ENCODE data around the gene PPP1R14D.
A peak's percentile ranks its signal among the peaks of the same experiment; 100 is the strongest.
"Not testable (repeated sequence)": the region's sequence is repeated elsewhere in the genome, so short reads cannot be mapped to it uniquely, and the experiment has no call there.

PPP1R14D gene

GRCh38 chr15:40828447-40829036, at the start of gene PPP1R14D:
TSS of gene PPP1R14D (minus strand) at chr15:40828708. CDS start at chr15:40828641, 67 bp downstream.
- no peak for DNase-seq (ENCODE audit: low spot score)

GRCh38 chr15:40877694-40878093, 49.2 kb upstream of the PPP1R14D start:
- DNase-seq (ENCODE audit: low spot score) = no peak

- DNase-seq (ENCODE audit: low spot score) = no peak
These were observed 47.7 kb upstream of the PPP1R14D start for GRCh38 chr15:40875991-40876730.

GRCh38 chr15:40873694-40874561, 45.4 kb upstream of the PPP1R14D start, which contains the start of gene RHOV:
TSS of gene RHOV (minus strand) at chr15:40874234. CDS start at chr15:40874139, 95 bp downstream.
- DNase-seq (ENCODE audit: low spot score) = peak; percentile 29

- DNase-seq (ENCODE audit: low spot score) = no peak
These were observed 44.5 kb upstream of the PPP1R14D start for GRCh38 chr15:40872791-40873693.

GRCh38 chr15:40871749-40872617, 43.5 kb upstream of the PPP1R14D start:
- DNase-seq (ENCODE audit: low spot score) = no peak

GRCh38 chr15:40870716-40871115, 42.2 kb upstream of the PPP1R14D start:
- no peak for DNase-seq (ENCODE audit: low spot score)

- no peak for DNase-seq (ENCODE audit: low spot score)
These were observed 41.2 kb upstream of the PPP1R14D start for GRCh38 chr15:40869686-40870085.

- no peak for DNase-seq (ENCODE audit: low spot score)
These were observed 38.7 kb upstream of the PPP1R14D start for GRCh38 chr15:40867199-40867598.

GRCh38 chr15:40863660-40864270, 35.3 kb upstream of the PPP1R14D start:
- no peak for DNase-seq (ENCODE audit: low spot score)

- not testable (repeated sequence) for DNase-seq (ENCODE audit: low spot score)
These were observed 32.6 kb upstream of the PPP1R14D start for GRCh38 chr15:40861147-40861546.

- DNase-seq (ENCODE audit: low spot score) = peak; percentile 86
These were observed 30.8 kb upstream of the PPP1R14D start for GRCh38 chr15:40859206-40859851.

- DNase-seq (ENCODE audit: low spot score) = no peak
These were observed 30.2 kb upstream of the PPP1R14D start for GRCh38 chr15:40858706-40859105.

- peak; percentile 84 for DNase-seq (ENCODE audit: low spot score)
These were observed 29.3 kb upstream of the PPP1R14D start for GRCh38 chr15:40857601-40858341.

GRCh38 chr15:40856746-40857145, 28.2 kb upstream of the PPP1R14D start:
- no peak for DNase-seq (ENCODE audit: low spot score)

- no peak for DNase-seq (ENCODE audit: low spot score)
These were observed 27.3 kb upstream of the PPP1R14D start for GRCh38 chr15:40855706-40856234.

GRCh38 chr15:40854161-40854560, 25.7 kb upstream of the PPP1R14D start:
- no peak for DNase-seq (ENCODE audit: low spot score)

GRCh38 chr15:40853241-40853890, 24.9 kb upstream of the PPP1R14D start:
- no peak for DNase-seq (ENCODE audit: low spot score)

All from activated CD4-positive, alpha-beta T cell treated with anti-CD3 and anti-CD28 coated beads, Interleukin-2, Interleukin-4, amounts not matched to agents 100 ng/mL and 50 ng/mL, durations not matched to agents 16 hours and 8 hours (primary cell).